Endometrial microvascular endothelial cells (primary cell): ENCODE data around the gene RAB22A. TPM values are rescaled to one million over a fixed set of nuclear protein-coding genes. Genes with fewer than 3 reads are reported as not detected.

Source experiments
- in situ Hi-C: cut with HindIII; loops from 2 replicates; pipeline ENCODE4 v1.10.0; 2017; ENCODE audit warnings: low sequenced_read_pairs, low pct_unique_long_range_greater_than_20kb; ENCODE audit errors: inconsistent ontology term
- total RNA-seq: library from RNA; depleted of rRNA; stranded (reverse); fragments of >200 nt; gene quantifications from one replicate; pipeline ENCODE4 v1.2.3, GENCODE V29; 2015; ENCODE audit errors: inconsistent ontology term

Gene RAB22A
- total RNA-seq = 12.5 TPM

- in situ Hi-C loops = no loop called here
Observed at GRCh38 chr20:58309591-58310290, at the start of gene RAB22A. TSS of gene RAB22A (plus strand) at chr20:58309715. CDS start at chr20:58309977, 262 bp downstream.

GRCh38 chr20:58260006-58260405 lies 49.5 kb upstream of the RAB22A start:
- in situ Hi-C loops = no loop called here

GRCh38 chr20:58261660-58262059 lies 47.9 kb upstream of the RAB22A start:
- in situ Hi-C loops = no loop called here

- in situ Hi-C loops = no loop called here
Observed at GRCh38 chr20:58264271-58264670, 45.2 kb upstream of the RAB22A start.

GRCh38 chr20:58267389-58268215 lies 41.9 kb upstream of the RAB22A start:
- in situ Hi-C loops = no loop called here

GRCh38 chr20:58268421-58268821 lies 41.1 kb upstream of the RAB22A start:
- in situ Hi-C loops = no loop called here

GRCh38 chr20:58268936-58269619 lies 40.4 kb upstream of the RAB22A start:
- in situ Hi-C loops = no loop called here

- in situ Hi-C loops = no loop called here
Observed at GRCh38 chr20:58271606-58272351, 37.7 kb upstream of the RAB22A start.

- in situ Hi-C loops = no loop called here
Observed at GRCh38 chr20:58274384-58274783, 35.1 kb upstream of the RAB22A start.

- in situ Hi-C loops = no loop called here
Observed at GRCh38 chr20:58277107-58277506, 32.4 kb upstream of the RAB22A start.

GRCh38 chr20:58277578-58278472 lies 31.7 kb upstream of the RAB22A start:
- in situ Hi-C loops = no loop called here

- in situ Hi-C loops = no loop called here
Observed at GRCh38 chr20:58286729-58287128, 22.8 kb upstream of the RAB22A start.

- in situ Hi-C loops = no loop called here
Observed at GRCh38 chr20:58287638-58288037, 21.9 kb upstream of the RAB22A start.

- in situ Hi-C loops = no loop called here
Observed at GRCh38 chr20:58289143-58289542, 20.4 kb upstream of the RAB22A start.

GRCh38 chr20:58293453-58293852 lies 16.1 kb upstream of the RAB22A start:
- in situ Hi-C loops = no loop called here

GRCh38 chr20:58294497-58295455 lies 14.7 kb upstream of the RAB22A start:
- in situ Hi-C loops = no loop called here
